Bronchial epithelial cell (primary cell): ENCODE results near the gene CFAP47. TPM values are rescaled to one million over a fixed set of nuclear protein-coding genes. Genes with fewer than 3 reads are reported as not detected.
"Not testable (repeated sequence)": the region's sequence is repeated elsewhere in the genome, so short reads cannot be mapped to it uniquely, and the experiment has no call there.

Experiments used
- DNase-seq: peaks from one replicate; pipeline ENCODE4 v3.0.0-alpha.2; 2010; ENCODE audit warnings: low read depth
- FAIRE-seq: peaks from 2 replicates; lab custom pipeline; 2011; peaks lifted over from hg19 to GRCh38; lab: Jason Lieb, UNC
- H3K27me3 ChIP-seq: 2 replicates; pipeline ENCODE4 v1.5.1; 2011; ENCODE audit warnings: low read length; ENCODE audit not compliant: control insufficient read depth, insufficient read depth
- H3K36me3 ChIP-seq: 2 replicates; pipeline ENCODE4 v1.5.1; 2011; ENCODE audit warnings: low read length; ENCODE audit not compliant: control insufficient read depth, insufficient read depth
- H3K4me3 ChIP-seq: 2 replicates; pipeline ENCODE4 v1.5.1; 2011; ENCODE audit warnings: mild to moderate bottlenecking, low read depth, low read length, control low read depth
- CTCF ChIP-seq: IDR thresholded peaks from 2 replicates; pipeline ENCODE4 v1.5.1; 2011; ENCODE audit warnings: mild to moderate bottlenecking, moderate library complexity, low read length, control low read depth, inconsistent platforms; ENCODE audit not compliant: insufficient read depth, severe bottlenecking
- total RNA-seq: library from RNA; depleted of rRNA; stranded (reverse); fragments of >200 nt; gene quantifications from 2 replicates; pipeline ENCODE4 v1.2.1, GENCODE V29; 2014

CFAP47 gene
- not detected in 2 replicates for total RNA-seq

- Histone ChIP-seq H3K27me3 (no peaks in the 10 kb centered on the region), H3K4me3 (peak within 1 kb of the TSS; percentile 12), H3K36me3 (no peaks in the 10 kb centered on the region)
- DNase-seq (peak; percentile 14), FAIRE-seq (no peak)
- no peak for TF ChIP-seq CTCF
Observed at GRCh38 chrX:35919536-35920309, at the start of gene CFAP47. Gene CFAP47, plus strand, starts transcription at chrX:35919734. Its CDS starts 66 bp downstream, at chrX:35919800.

- no peaks in the 10 kb centered on the region for H3K27me3 ChIP-seq
- no peaks in the 10 kb centered on the region for H3K36me3 ChIP-seq
- no peak for TF ChIP-seq CTCF
- FAIRE-seq (no peak), DNase-seq (no peak)
- H3K4me3 ChIP-seq = no peak overlapping the region
Observed at GRCh38 chrX:35880601-35881000, 38.9 kb upstream of the CFAP47 start.

GRCh38 chrX:35886135-35886534 lies 33.4 kb upstream of the CFAP47 start:
- DNase-seq (no peak), FAIRE-seq (no peak)
- Histone ChIP-seq H3K36me3 (no peaks in the 10 kb centered on the region), H3K4me3 (no peak overlapping the region), H3K27me3 (no peaks in the 10 kb centered on the region)
- no peak for TF ChIP-seq CTCF

GRCh38 chrX:35890699-35891098 lies 28.8 kb upstream of the CFAP47 start:
- no peaks in the 10 kb centered on the region for H3K36me3 ChIP-seq
- FAIRE-seq (no peak), DNase-seq (peak; percentile 48)
- no peak overlapping the region for H3K4me3 ChIP-seq
- peak; percentile 55 for TF ChIP-seq CTCF
- no peaks in the 10 kb centered on the region for H3K27me3 ChIP-seq

- not testable (repeated sequence) for H3K36me3 ChIP-seq, FAIRE-seq, H3K4me3 ChIP-seq, DNase-seq, H3K27me3 ChIP-seq
Observed at GRCh38 chrX:35986816-35987215, 67.3 kb downstream of the CFAP47 start.

- no peak for DNase-seq
- no peak for TF ChIP-seq CTCF
- Histone ChIP-seq H3K4me3 (no peak overlapping the region), H3K36me3 (no peaks in the 10 kb centered on the region), H3K27me3 (no peaks in the 10 kb centered on the region)
- no peak for FAIRE-seq
Observed at GRCh38 chrX:36007207-36007606, 87.7 kb downstream of the CFAP47 start.
